NCI-H526 treated with DMSO at 0.1 percent for 48 hours (cell line): Measurements from ENCODE around the gene AGBL5.
"Not testable (repeated sequence)": the region's sequence is repeated elsewhere in the genome, so short reads cannot be mapped to it uniquely, and the experiment has no call there.

Source experiments
- DNase-seq: peaks from one replicate; lab custom pipeline; 2025; lab: John Stamatoyannopoulos, UW

Gene AGBL5

DNA sequence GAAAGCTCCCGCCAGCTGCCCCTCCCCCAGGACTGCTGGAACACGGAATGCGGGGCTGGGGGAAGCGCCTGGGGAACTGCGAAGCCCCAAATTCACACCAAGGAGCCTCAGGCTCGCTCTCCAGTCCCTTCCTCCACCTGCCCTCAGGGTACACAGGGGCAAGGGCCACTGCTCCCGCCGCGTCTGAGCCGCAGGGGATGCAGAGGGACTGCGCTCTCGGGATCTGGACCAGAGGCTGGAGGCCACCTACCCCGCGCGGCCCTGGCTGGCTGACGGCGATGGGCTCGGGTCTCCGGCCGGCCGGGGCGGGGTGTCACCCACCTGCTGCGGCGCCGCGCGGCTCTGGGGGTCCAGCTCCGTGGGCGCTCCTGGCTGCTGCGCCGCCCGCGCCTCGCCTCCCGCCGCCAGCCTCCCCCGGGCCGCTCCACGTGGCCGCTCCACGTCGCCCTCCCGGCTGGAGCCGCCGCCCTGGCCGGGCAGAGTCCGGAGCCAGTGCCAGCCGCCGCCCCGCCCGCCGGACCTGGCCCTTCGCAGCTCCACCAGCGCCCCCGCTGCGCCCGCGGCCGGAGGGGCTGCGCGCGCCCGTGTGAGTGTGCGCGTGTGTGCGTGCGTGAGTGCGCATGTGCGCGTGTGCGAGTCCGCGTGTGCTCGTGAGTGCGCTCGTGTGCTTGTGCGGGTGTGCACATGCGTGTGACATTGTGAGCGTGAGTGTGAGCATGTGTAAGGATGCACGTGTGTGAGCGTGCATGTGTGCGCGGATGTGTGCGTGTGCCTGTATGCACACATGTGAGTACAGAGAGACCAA is 67.3 kb downstream of the AGBL5 start, which contains the start of gene CGREF1:
TSS of gene CGREF1 (minus strand) at position 604 of the 805 bp plus-strand sequence. CDS start 14,762 bp downstream, outside the sequence.
- peak; percentile 22 for DNase-seq

- not testable (repeated sequence) for DNase-seq
These were observed 67.8 kb downstream of the AGBL5 start for GRCh38 chr2:27119330-27119670.
